ENCODE measurements around the gene SCNM1. TPM values are rescaled to one million over a fixed set of nuclear protein-coding genes. Genes with fewer than 3 reads are reported as not detected.

SCNM1 gene
- total RNA-seq, 2 donors from 2014 or later: 16.2 to 28.0 TPM

DNA sequence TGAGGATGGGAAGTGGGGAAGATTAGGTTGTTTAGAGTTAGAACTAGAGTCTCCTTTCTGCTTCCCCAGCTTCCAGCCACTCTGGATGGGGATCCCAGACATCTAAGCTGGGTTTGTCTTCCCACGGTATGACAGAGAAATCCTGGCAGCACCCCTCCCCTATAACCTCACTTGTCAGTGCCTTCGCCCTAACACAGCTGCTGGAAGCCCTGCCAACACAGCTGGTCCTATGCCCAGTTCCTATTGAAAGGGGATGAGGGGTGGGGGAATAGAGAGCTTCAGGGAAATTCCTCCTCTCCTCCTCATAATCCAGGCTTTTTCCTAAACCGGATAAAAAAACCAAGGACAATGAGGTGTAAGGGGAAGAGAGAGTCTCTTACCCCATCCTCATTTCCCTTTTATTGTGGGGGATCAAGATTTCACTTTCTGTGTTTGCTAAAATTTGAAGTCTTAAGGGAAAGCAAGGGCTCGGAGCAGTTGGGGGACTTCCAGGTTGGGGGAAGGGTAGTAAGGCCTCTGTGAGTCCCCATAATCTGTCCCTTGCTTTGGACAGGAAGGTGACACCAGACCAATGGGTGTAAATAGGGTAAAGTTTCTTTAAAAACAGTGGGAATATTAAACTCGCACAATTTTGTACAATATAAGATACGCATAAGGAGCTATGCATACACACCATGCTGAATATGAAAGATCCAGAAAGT lies 9.2 kb downstream of the SCNM1 start:
- no peaks in the 10 kb centered on the region for H3K9me3 ChIP-seq
- intact Hi-C loops (cut with DNase I): no loop called here
- no peaks in the 10 kb centered on the region for H3K4me1 ChIP-seq
- DNase-seq: no peak
- no peak for ATAC-seq
- no peak overlapping the region for H3K27ac ChIP-seq
- no peaks in the 10 kb centered on the region for H3K27me3 ChIP-seq
- WGBS, 2 donors: 66 to 74% methylated on average over 6 of the region's 6 CpGs
- no peak for TF ChIP-seq POLR2A (IDR thresholded peaks at IDR 0.05)
- TF ChIP-seq, protein P1, sequence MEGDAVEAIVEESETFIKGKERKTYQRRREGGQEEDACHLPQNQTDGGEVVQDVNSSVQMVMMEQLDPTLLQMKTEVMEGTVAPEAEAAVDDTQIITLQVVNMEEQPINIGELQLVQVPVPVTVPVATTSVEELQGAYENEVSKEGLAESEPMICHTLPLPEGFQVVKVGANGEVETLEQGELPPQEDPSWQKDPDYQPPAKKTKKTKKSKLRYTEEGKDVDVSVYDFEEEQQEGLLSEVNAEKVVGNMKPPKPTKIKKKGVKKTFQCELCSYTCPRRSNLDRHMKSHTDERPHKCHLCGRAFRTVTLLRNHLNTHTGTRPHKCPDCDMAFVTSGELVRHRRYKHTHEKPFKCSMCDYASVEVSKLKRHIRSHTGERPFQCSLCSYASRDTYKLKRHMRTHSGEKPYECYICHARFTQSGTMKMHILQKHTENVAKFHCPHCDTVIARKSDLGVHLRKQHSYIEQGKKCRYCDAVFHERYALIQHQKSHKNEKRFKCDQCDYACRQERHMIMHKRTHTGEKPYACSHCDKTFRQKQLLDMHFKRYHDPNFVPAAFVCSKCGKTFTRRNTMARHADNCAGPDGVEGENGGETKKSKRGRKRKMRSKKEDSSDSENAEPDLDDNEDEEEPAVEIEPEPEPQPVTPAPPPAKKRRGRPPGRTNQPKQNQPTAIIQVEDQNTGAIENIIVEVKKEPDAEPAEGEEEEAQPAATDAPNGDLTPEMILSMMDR (IDR thresholded peaks at IDR 0.05): no peak
- H3K4me3 ChIP-seq: no peak overlapping the region
- H3K36me3 ChIP-seq (replicated peaks in 1 of 2; ENCODE audit: insufficient read depth in 1 of 2, low read depth in 2 of 2): peaks cover 0 to 18% of the 10 kb centered on the region in 2 donors

DNA sequence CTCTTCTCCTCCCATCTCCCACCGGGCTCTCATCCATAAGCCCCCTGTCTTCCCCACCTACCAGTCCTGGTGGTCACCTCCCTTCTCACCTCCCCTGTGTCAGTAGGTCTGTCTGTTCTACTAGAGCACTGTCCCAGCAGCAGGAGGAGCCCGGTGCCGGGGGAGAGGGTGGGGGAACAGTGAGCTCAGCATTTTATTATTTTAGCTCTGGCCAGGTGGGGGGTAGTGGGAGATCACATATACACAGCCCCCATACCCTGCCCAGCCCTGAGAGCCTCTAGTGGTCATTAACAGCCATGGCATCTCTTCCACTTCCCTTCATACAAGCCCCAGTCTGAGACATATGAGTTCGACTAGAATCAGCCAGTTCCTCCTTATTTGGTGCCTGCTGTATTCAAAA lies 9.9 kb downstream of the SCNM1 start, which contains the start of gene TMOD4:
Gene TMOD4, minus strand, starts transcription at position 119 of the 400 bp plus-strand sequence. CDS start 1,106 bp downstream, outside the sequence.
- ATAC-seq (peak; percentile 51), DNase-seq (no peak)
- intact Hi-C loops (cut with DNase I): no loop called here
- no peak for TF ChIP-seq POLR2A (IDR thresholded peaks at IDR 0.05)
- TF ChIP-seq, protein P1 (IDR thresholded peaks at IDR 0.05): peak in 5 of 7 experiments; percentile 9 to 20 (median 18)
- H3K27me3 ChIP-seq: no peaks in the 10 kb centered on the region
- WGBS, 2 donors: 49 to 74% methylated on average over 4 of the region's 4 CpGs
- peaks cover 0 to 20% of the 10 kb centered on the region in 2 donors for H3K36me3 ChIP-seq (replicated peaks in 1 of 2; ENCODE audit: insufficient read depth in 1 of 2, low read depth in 2 of 2)
- H3K4me3 ChIP-seq: no peak within 1 kb of the TSS
- no peaks in the 10 kb centered on the region for H3K9me3 ChIP-seq
- no peaks in the 10 kb centered on the region for H3K4me1 ChIP-seq
- no peak within 1 kb of the TSS for H3K27ac ChIP-seq

DNA sequence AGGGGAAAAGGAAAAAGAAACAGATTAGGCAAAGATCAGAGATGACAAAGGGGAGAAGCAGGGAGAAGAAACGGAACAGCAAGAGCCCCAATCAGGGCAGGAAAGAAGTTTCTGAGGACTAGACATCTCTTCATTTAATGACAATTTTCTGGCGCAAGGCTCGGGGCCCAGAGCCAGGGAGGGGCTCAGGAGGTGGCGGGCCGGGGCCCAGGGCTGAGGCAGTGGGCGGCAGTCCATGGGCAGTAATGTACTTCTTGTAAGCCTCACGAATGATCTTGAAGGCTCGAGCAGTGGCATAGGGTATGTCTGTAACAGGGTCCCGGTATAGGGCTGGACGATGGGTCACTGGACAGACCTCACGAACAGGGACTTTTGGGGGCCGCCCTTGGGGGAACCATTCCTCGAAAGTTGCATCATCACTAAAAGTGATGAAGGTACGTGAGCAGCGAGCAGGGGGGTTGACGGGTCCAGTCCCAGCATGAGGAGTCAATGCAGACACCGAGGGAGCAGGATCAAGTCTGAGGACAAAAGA lies 10.6 kb downstream of the SCNM1 start:
- ATAC-seq (no peak), DNase-seq (no peak)
- Histone ChIP-seq H3K4me1 (no peaks in the 10 kb centered on the region), H3K27ac (no peak overlapping the region), H3K27me3 (no peaks in the 10 kb centered on the region), H3K36me3 (replicated peaks in 1 of 2; ENCODE audit: insufficient read depth in 1 of 2, low read depth in 2 of 2) (peaks cover 0 to 24% of the 10 kb centered on the region in 2 donors), H3K9me3 (no peaks in the 10 kb centered on the region), H3K4me3 (no peak overlapping the region)
- no peak for TF ChIP-seq POLR2A (IDR thresholded peaks at IDR 0.05)
- TF ChIP-seq, protein P1 (IDR thresholded peaks at IDR 0.05): no peak
- intact Hi-C loops (cut with DNase I): no loop called here
- 93 to 97% methylated on average over 16 to 17 of the region's 17 CpGs for WGBS, 2 donors

DNA sequence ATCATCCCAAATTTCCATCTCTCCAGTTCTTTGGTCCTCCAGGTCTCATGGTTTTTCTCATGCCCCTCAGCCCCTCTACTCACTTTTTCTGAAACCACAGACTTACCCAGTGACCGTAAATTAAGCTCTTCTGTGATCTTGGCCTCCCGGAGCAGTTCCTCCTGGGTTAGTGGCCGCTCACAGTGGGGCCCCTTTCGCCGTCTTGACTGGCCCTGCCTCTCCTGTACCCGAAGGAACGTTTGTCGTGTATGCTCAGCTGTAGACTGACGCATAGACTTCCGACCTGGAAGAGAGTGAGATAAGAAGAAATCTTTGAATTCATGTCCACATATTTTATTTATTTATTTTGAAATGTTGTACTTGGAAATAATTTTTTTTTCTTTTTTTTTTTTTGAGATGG lies 18.3 kb downstream of the SCNM1 start:
- 86 to 92% methylated on average over 10 of the region's 10 CpGs for WGBS, 2 donors
- H3K9me3 ChIP-seq: no peaks in the 10 kb centered on the region
- TF ChIP-seq POLR2A (IDR thresholded peaks at IDR 0.05): no peak
- TF ChIP-seq, protein P1 (IDR thresholded peaks at IDR 0.05): no peak
- no peak for DNase-seq
- peaks cover 12% of the 10 kb centered on the region for H3K4me1 ChIP-seq
- no peaks in the 10 kb centered on the region for H3K27me3 ChIP-seq
- no peak overlapping the region for H3K4me3 ChIP-seq
- ATAC-seq: no peak
- H3K27ac ChIP-seq: no peak overlapping the region
- intact Hi-C loops (cut with DNase I): no loop called here
- peaks cover 9 to 38% of the 10 kb centered on the region in 2 donors for H3K36me3 ChIP-seq (replicated peaks in 1 of 2; ENCODE audit: insufficient read depth in 1 of 2, low read depth in 2 of 2)

Measured in body of pancreas (tissue), 4 donors.